GM18907 (cell line): Measurements from ENCODE around the gene GATAD1.
"Not testable (repeated sequence)": the region's sequence is repeated elsewhere in the genome, so short reads cannot be mapped to it uniquely, and the experiment has no call there.

Source experiments
- ATAC-seq: cut with Tn5 transposase; IDR thresholded peaks from one replicate; pipeline ENCODE4 v1.9.1; 2021; ENCODE audit warnings: mild to moderate bottlenecking, moderate library complexity; ENCODE audit not compliant: unreplicated experiment

The GATAD1 gene

DNA sequence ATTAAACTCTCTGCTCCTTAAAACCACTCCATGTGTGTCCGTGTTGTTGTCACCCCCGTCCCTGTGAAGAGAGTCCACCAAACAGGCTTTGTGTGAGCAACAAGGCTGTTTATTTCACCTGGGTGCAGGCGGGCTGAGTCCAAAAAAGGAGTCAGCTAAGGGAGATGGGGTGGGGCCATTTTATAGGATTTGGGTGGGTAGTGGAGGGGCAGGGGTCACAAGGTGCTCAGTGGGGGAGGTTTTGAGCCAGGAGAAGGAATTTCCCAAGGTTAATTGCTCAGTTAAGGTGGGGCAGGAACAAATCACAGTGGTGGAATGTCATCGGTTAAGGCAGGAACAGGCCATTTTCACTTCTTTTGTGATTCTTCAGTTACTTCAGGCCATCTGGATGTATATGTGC, 31.9 kb downstream of the GATAD1 start:
- ATAC-seq = not testable (repeated sequence)

- not testable (repeated sequence) for ATAC-seq
These were observed 36.3 kb downstream of the GATAD1 start for GRCh38 chr7:92483624-92484023.

- ATAC-seq = not testable (repeated sequence)
These were observed 36.9 kb downstream of the GATAD1 start for GRCh38 chr7:92484226-92484625.

GRCh38 chr7:92485267-92485892, 38.1 kb downstream of the GATAD1 start:
- no peak for ATAC-seq

- ATAC-seq = no peak
These were observed 38.7 kb downstream of the GATAD1 start for GRCh38 chr7:92485974-92486373.

DNA sequence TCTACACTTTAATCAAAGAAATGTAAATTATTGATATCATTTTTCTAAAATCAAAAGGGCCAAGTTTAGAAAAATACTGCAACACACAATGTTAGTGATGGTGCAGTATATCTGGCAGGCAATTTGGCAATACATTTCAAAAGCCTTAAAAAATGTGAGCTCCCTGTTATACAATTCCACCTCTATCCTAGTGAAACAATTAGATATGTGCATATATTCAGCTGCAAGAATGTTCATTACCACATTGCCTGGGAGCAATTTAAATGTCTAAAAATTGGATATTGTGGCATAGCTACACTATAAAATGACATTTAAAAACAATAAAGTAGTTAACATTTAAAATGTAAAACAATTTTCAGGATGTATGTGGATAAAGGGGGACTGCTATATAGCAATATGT, 40.5 kb downstream of the GATAD1 start:
- ATAC-seq = no peak

- ATAC-seq = no peak
These were observed 42.4 kb downstream of the GATAD1 start for GRCh38 chr7:92489634-92490033.

- ATAC-seq = no peak
These were observed 49.6 kb downstream of the GATAD1 start for GRCh38 chr7:92496876-92497275.

DNA sequence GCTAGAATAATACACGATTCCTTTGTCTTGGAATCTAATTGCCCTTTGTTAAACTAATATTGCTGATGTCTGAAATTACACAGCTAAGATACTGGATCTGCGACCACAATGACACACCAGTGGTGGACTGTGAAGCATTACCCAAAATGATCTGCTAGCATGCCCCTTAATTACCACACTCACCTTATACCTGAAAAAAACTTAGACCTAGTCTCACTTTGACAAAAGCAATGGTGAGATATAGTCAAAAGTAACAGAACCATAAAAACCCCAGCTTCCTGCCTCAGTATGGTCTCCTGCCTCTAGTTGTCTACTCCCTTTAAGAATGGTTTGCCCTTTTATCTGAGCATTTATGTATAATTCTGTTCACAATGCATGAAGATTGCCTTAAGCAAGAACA, 51.3 kb downstream of the GATAD1 start:
- ATAC-seq = no peak

GRCh38 chr7:92503767-92504166, 56.5 kb downstream of the GATAD1 start:
- ATAC-seq = no peak

DNA sequence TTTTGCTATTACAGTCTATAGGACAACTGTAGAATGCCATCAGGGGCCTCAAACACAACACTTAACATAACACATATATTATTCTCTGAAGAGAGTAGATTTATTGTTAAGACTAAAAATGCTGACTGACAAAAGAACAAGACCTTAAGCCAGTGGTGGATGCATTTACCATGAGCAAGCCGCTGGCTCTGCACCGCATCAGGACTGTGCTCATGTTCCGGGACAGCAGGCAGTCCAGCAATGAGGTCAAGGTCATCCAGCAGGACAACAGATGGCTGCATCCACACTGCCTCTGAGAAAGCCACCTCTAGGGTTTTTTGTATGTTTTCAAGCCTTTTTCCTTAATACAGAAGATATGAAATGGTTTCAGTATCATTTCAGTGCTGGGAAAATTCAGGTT, 57.3 kb downstream of the GATAD1 start:
- no peak for ATAC-seq

DNA sequence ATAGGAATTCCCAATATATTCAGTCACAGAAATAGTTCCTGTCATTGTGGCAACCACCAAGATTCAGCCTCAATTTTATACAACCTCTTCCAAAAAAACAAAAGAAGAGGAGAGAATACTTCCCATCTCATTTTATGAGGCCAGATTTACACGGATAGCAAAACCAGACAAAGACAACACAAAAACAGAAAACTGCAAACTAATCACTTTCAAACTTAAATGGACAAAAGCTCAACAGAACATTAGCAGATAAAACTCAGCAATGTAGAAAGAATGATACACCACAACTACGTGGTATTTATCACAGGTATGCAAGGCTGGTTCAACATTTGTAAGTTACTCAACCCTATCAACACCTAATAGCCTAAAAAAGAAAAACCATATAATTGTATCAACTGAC, 59.1 kb downstream of the GATAD1 start:
- no peak for ATAC-seq

DNA sequence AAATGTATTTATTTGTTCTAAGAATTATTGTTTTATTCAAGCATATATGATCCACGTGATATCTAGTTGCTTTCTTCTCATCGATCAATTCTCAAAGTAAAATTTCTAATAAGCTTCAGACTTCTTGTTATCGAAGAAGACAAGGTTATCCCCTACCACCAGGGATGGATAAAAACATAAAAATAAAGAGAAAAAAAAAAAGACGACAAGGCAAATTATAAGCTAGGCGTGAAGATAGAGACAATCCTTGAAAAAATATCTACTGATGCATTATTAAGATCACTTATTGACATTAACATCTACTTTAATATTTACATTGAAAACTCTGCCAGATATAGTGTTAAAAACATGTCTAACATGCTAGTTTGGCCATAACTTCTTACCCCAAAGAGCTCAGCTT, 61.7 kb downstream of the GATAD1 start:
- no peak for ATAC-seq
